LNCaP clone FGC (cell line): ENCODE measurements around the gene FNDC3B.

Experiments
- DNase-seq: peaks from one replicate; pipeline ENCODE4 v3.0.0-alpha.2; 2011; ENCODE audit warnings: low read depth
- H3K4me3 ChIP-seq: 2 replicates; pipeline ENCODE4 v1.5.1; 2011; ENCODE audit warnings: mild to moderate bottlenecking, low read depth, low read length, control low read depth
- TF ChIP-seq, protein P1 (sequence below): IDR thresholded peaks from 2 replicates; pipeline ENCODE4 v1.5.1; 2012; ENCODE audit warnings: mild to moderate bottlenecking; ENCODE audit not compliant: control insufficient read depth, insufficient read depth; ENCODE audit errors: extremely low read depth

Gene FNDC3B

DNA sequence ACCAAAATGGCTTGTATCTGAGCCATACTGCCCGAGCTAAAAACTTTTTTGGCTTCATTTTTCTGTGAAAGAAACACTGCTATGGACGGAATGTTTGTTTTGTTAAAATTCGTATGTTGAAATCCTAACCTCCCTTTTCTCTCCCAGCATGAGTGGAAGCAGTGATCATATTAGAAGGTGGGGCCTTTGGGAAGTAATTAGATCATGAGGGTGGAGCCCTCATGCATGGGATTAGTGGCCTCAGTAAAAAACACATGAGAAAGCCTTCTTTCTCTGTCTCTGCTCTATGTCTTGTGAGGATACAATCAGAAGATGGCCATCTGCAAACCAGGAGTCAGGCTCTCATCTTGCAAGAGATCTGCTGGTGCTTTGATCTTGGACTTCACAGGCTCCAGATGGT is 7.4 kb upstream of the FNDC3B start:
- H3K4me3 ChIP-seq, result no peak overlapping the region
- TF ChIP-seq, protein P1, sequence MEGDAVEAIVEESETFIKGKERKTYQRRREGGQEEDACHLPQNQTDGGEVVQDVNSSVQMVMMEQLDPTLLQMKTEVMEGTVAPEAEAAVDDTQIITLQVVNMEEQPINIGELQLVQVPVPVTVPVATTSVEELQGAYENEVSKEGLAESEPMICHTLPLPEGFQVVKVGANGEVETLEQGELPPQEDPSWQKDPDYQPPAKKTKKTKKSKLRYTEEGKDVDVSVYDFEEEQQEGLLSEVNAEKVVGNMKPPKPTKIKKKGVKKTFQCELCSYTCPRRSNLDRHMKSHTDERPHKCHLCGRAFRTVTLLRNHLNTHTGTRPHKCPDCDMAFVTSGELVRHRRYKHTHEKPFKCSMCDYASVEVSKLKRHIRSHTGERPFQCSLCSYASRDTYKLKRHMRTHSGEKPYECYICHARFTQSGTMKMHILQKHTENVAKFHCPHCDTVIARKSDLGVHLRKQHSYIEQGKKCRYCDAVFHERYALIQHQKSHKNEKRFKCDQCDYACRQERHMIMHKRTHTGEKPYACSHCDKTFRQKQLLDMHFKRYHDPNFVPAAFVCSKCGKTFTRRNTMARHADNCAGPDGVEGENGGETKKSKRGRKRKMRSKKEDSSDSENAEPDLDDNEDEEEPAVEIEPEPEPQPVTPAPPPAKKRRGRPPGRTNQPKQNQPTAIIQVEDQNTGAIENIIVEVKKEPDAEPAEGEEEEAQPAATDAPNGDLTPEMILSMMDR, result no peak
- no peak for DNase-seq

DNA sequence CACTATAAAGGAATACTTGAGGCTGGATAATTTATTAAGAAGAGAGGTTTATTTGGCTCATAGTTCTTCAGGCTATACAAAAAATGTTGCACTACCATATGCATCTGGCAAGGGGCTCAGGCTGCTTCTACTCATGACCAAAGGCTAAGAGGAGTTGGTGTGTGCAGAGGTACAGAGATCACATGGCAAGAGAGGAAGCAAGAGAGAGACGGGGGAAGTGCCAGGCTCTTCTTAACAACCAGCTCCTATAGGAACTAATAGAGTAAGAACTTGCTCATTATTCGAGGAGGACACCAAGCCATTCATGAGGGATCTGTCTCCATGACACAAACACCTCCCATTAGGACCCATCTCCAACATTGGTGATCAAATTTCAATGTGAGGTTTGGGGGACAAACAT is 6.0 kb upstream of the FNDC3B start:
- TF ChIP-seq, protein P1, result no peak
- DNase-seq, result no peak
- no peak overlapping the region for H3K4me3 ChIP-seq

DNA sequence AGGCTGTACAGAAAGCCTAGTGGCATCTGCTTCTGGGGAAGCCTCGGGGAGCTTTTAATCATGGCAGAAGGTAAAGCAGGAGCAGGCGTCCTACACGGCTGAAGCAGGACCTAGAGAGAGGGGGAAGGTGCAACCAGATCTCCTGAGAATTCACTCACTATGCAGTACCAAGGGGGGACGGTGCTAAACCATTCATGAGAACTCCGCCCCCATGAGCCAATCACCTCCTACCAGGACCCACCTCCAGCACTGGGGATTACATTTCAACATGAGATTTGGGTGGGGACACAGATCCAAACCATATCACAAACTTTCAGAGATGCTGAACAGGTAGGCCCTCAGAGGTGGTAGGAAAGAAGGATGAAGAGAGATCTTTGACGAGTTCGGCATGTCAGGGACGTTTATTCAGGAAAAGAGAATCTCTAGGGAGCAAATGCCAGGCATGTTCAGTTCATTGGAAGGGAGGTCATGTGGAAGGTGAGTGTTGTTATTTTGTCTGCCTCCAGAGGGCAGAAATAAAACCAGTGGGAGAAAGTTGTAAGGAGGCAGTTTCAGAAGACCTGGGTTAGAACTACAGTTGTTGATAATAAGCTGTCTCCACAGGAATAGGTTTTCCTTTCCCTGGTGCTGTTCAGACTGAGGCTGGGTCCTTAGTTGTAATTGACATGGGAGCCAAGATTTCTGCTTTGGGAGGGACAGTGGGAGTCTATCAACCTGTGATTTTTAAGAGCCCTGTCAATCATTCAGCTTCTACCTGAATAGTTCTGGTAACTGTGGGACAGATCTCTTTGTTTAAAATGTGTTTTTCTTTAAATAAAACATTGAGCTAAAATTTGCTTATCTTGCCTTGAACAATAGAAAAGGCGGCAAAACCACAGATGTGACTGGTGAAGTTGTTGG is 4.3 kb upstream of the FNDC3B start:
- no peak overlapping the region for H3K4me3 ChIP-seq
- TF ChIP-seq, protein P1, result peak; percentile 56
- no peak for DNase-seq

DNA sequence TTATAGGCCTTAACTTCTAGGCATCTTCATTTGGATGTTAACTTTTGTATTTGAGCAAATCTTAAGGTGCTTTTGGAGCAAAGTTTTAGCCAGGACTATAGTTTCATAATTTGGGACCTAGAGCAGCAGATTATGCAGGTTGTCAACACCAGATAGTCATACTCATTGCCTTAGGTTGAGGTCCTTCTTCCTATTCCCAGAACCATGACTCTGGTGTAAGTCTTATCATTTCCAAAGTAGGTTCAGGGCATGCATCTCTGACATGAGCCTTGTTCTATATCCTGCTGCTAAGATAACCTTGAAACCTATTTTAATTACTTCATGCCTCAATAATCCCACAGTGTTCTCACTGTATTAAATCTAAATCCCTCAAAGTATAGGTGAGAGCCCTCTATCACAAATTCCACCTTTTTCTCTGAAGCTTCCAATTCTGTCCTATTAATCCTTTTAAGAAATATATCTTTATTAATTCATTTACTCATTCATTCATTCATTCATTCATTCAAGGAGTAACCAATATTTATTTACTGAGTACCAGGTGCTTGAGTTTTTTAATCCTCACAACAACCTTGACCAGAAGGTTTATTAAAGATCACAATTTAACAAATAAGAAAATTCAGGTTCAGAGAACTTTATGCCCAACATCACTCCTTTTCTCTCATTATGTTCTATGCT is 2.7 kb upstream of the FNDC3B start:
- H3K4me3 ChIP-seq, result no peak overlapping the region
- TF ChIP-seq, protein P1, result no peak
- DNase-seq, result no peak

DNA sequence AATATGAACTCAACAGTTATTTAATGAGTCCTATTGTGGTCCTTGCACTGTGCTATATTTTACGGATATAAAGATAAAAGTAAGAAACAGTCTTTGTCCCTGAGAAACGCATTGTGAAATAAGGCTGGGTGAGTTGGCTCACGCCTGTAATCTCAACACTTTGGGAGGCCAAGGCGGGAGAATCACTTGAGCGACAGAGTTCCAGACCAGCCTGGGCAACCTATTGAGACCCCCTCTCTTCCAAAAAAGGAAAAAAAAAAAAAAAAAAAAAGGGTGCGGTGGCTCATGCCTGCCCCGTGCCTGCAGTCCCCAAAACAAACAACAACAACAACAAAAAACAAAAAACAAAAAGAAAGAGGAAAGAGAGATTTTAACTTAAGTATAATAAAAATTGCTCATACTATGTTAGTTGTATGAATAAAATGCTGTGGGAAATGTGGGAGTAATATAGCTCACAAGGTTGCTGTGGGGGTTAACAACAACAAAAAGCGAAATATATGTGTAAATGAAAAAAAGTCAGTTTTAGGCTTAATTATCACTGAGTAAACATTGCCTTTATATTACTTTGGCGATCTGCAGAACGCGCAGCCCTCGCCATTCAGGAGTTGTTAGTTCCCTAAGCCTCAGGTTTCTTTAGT is 461 bp upstream of the FNDC3B start:
- DNase-seq, result no peak
- peak overlapping the region; percentile 95 for H3K4me3 ChIP-seq

More for the DNA sequence above, 461 bp upstream of the FNDC3B start:
- TF ChIP-seq, protein P1, result no peak
